ENCODE measurements around the gene CFAP299. TPM values are rescaled to one million over a fixed set of nuclear protein-coding genes. Genes with fewer than 3 reads are reported as not detected.

CFAP299 gene
- total RNA-seq, 1 experiment from 2014 or later = not detected

GRCh38 chr4:80876810-80877209 lies 541.3 kb downstream of the CFAP299 start:
- Histone ChIP-seq H4K20me1 (ENCODE audit: insufficient read depth, low read depth, low read length) (no peaks in the 10 kb centered on the region), H3K4me3 (ENCODE audit: low read length) (no peak overlapping the region), H3K9me2 (replicated peaks; ENCODE audit: insufficient read depth, low read length) (no peaks in the 10 kb centered on the region), H3K9me3 (ENCODE audit: low read length) (no peaks in the 10 kb centered on the region), H3K4me1 (ENCODE audit: low read length) (no peaks in the 10 kb centered on the region), H3K9ac (ENCODE audit: low read length) (no peak overlapping the region), H3K27me3 (ENCODE audit: low read length) (no peaks in the 10 kb centered on the region), H3K36me3 (ENCODE audit: insufficient read depth, low read length) (no peaks in the 10 kb centered on the region), H2AFZ (ENCODE audit: low read length) (no peak overlapping the region), H3K4me2 (ENCODE audit: low read depth, low read length, poor library complexity, severe bottlenecking) (no peak overlapping the region), H3K27ac (ENCODE audit: low read length) (no peak overlapping the region), H3K79me2 (ENCODE audit: low read length) (no peaks in the 10 kb centered on the region)
- DNase-seq = no peak

- no peaks in the 10 kb centered on the region for H3K36me3 ChIP-seq (ENCODE audit: insufficient read depth, low read length)
- H3K9me2 ChIP-seq (replicated peaks; ENCODE audit: insufficient read depth, low read length) = no peaks in the 10 kb centered on the region
- no peaks in the 10 kb centered on the region for H4K20me1 ChIP-seq (ENCODE audit: insufficient read depth, low read depth, low read length)
- H3K27ac ChIP-seq (ENCODE audit: low read length) = no peak overlapping the region
- no peaks in the 10 kb centered on the region for H3K9me3 ChIP-seq (ENCODE audit: low read length)
- H3K4me1 ChIP-seq (ENCODE audit: low read length) = no peaks in the 10 kb centered on the region
- no peak overlapping the region for H3K4me2 ChIP-seq (ENCODE audit: low read depth, low read length, poor library complexity, severe bottlenecking)
- H3K27me3 ChIP-seq (ENCODE audit: low read length) = no peaks in the 10 kb centered on the region
- no peak overlapping the region for H3K4me3 ChIP-seq (ENCODE audit: low read length)
- no peaks in the 10 kb centered on the region for H3K79me2 ChIP-seq (ENCODE audit: low read length)
- no peak overlapping the region for H2AFZ ChIP-seq (ENCODE audit: low read length)
- no peak for DNase-seq
- no peak overlapping the region for H3K9ac ChIP-seq (ENCODE audit: low read length)
Measured at GRCh38 chr4:80878218-80878617, 542.7 kb downstream of the CFAP299 start.

GRCh38 chr4:80897537-80898303 lies 562.2 kb downstream of the CFAP299 start:
- Histone ChIP-seq H4K20me1 (ENCODE audit: insufficient read depth, low read depth, low read length) (no peaks in the 10 kb centered on the region), H3K27me3 (ENCODE audit: low read length) (no peaks in the 10 kb centered on the region), H3K9me2 (replicated peaks; ENCODE audit: insufficient read depth, low read length) (no peaks in the 10 kb centered on the region), H2AFZ (ENCODE audit: low read length) (no peak overlapping the region), H3K36me3 (ENCODE audit: insufficient read depth, low read length) (no peaks in the 10 kb centered on the region), H3K9ac (ENCODE audit: low read length) (no peak overlapping the region), H3K4me3 (ENCODE audit: low read length) (no peak overlapping the region), H3K4me1 (ENCODE audit: low read length) (no peaks in the 10 kb centered on the region), H3K79me2 (ENCODE audit: low read length) (no peaks in the 10 kb centered on the region), H3K4me2 (ENCODE audit: low read depth, low read length, poor library complexity, severe bottlenecking) (no peak overlapping the region), H3K9me3 (ENCODE audit: low read length) (no peaks in the 10 kb centered on the region), H3K27ac (ENCODE audit: low read length) (no peak overlapping the region)
- DNase-seq = no peak

GRCh38 chr4:80900908-80901307 lies 565.4 kb downstream of the CFAP299 start:
- no peak overlapping the region for H2AFZ ChIP-seq (ENCODE audit: low read length)
- no peaks in the 10 kb centered on the region for H3K79me2 ChIP-seq (ENCODE audit: low read length)
- no peak overlapping the region for H3K27ac ChIP-seq (ENCODE audit: low read length)
- no peaks in the 10 kb centered on the region for H3K27me3 ChIP-seq (ENCODE audit: low read length)
- no peaks in the 10 kb centered on the region for H4K20me1 ChIP-seq (ENCODE audit: insufficient read depth, low read depth, low read length)
- DNase-seq = no peak
- no peak overlapping the region for H3K9ac ChIP-seq (ENCODE audit: low read length)
- H3K4me1 ChIP-seq (ENCODE audit: low read length) = no peaks in the 10 kb centered on the region
- no peaks in the 10 kb centered on the region for H3K9me3 ChIP-seq (ENCODE audit: low read length)
- no peak overlapping the region for H3K4me2 ChIP-seq (ENCODE audit: low read depth, low read length, poor library complexity, severe bottlenecking)
- no peaks in the 10 kb centered on the region for H3K9me2 ChIP-seq (replicated peaks; ENCODE audit: insufficient read depth, low read length)
- H3K4me3 ChIP-seq (ENCODE audit: low read length) = no peak overlapping the region
- no peaks in the 10 kb centered on the region for H3K36me3 ChIP-seq (ENCODE audit: insufficient read depth, low read length)

- Histone ChIP-seq H3K9me3 (ENCODE audit: low read length) (no peaks in the 10 kb centered on the region), H3K27ac (ENCODE audit: low read length) (no peak overlapping the region), H3K4me1 (ENCODE audit: low read length) (no peaks in the 10 kb centered on the region), H3K4me2 (ENCODE audit: low read depth, low read length, poor library complexity, severe bottlenecking) (no peak overlapping the region), H3K4me3 (ENCODE audit: low read length) (no peak overlapping the region), H3K9ac (ENCODE audit: low read length) (no peak overlapping the region), H2AFZ (ENCODE audit: low read length) (no peak overlapping the region), H3K36me3 (ENCODE audit: insufficient read depth, low read length) (no peaks in the 10 kb centered on the region), H3K79me2 (ENCODE audit: low read length) (no peaks in the 10 kb centered on the region), H3K9me2 (replicated peaks; ENCODE audit: insufficient read depth, low read length) (no peaks in the 10 kb centered on the region), H4K20me1 (ENCODE audit: insufficient read depth, low read depth, low read length) (no peaks in the 10 kb centered on the region), H3K27me3 (ENCODE audit: low read length) (no peaks in the 10 kb centered on the region)
- no peak for DNase-seq
Measured at GRCh38 chr4:80903020-80903419, 567.5 kb downstream of the CFAP299 start.

- Histone ChIP-seq H3K9me2 (replicated peaks; ENCODE audit: insufficient read depth, low read length) (no peaks in the 10 kb centered on the region), H3K27me3 (ENCODE audit: low read length) (no peaks in the 10 kb centered on the region), H3K4me2 (ENCODE audit: low read depth, low read length, poor library complexity, severe bottlenecking) (no peak overlapping the region), H3K79me2 (ENCODE audit: low read length) (no peaks in the 10 kb centered on the region), H3K9me3 (ENCODE audit: low read length) (no peaks in the 10 kb centered on the region), H3K4me3 (ENCODE audit: low read length) (no peak overlapping the region), H3K4me1 (ENCODE audit: low read length) (peaks cover 5% of the 10 kb centered on the region; the same call in 1 of the 2 replicates), H3K27ac (ENCODE audit: low read length) (no peak overlapping the region), H4K20me1 (ENCODE audit: insufficient read depth, low read depth, low read length) (no peaks in the 10 kb centered on the region), H2AFZ (ENCODE audit: low read length) (no peak overlapping the region), H3K9ac (ENCODE audit: low read length) (no peak overlapping the region), H3K36me3 (ENCODE audit: insufficient read depth, low read length) (no peaks in the 10 kb centered on the region)
- DNase-seq = no peak
Measured at GRCh38 chr4:80909938-80910337, 574.4 kb downstream of the CFAP299 start.

GRCh38 chr4:80911458-80911857 lies 575.9 kb downstream of the CFAP299 start:
- Histone ChIP-seq H3K4me1 (ENCODE audit: low read length) (peaks cover 5% of the 10 kb centered on the region; the same call in 1 of the 2 replicates), H3K27me3 (ENCODE audit: low read length) (no peaks in the 10 kb centered on the region)

GRCh38 chr4:80912350-80912749 lies 576.8 kb downstream of the CFAP299 start:
- Histone ChIP-seq H3K27ac (ENCODE audit: low read length) (no peak overlapping the region), H3K36me3 (ENCODE audit: insufficient read depth, low read length) (no peaks in the 10 kb centered on the region), H3K4me3 (ENCODE audit: low read length) (no peak overlapping the region), H3K79me2 (ENCODE audit: low read length) (no peaks in the 10 kb centered on the region), H3K27me3 (ENCODE audit: low read length) (no peaks in the 10 kb centered on the region), H3K4me1 (ENCODE audit: low read length) (peaks cover 5% of the 10 kb centered on the region; the same call in 1 of the 2 replicates), H4K20me1 (ENCODE audit: insufficient read depth, low read depth, low read length) (no peaks in the 10 kb centered on the region), H3K9ac (ENCODE audit: low read length) (no peak overlapping the region), H3K9me2 (replicated peaks; ENCODE audit: insufficient read depth, low read length) (no peaks in the 10 kb centered on the region), H3K4me2 (ENCODE audit: low read depth, low read length, poor library complexity, severe bottlenecking) (no peak overlapping the region), H2AFZ (ENCODE audit: low read length) (no peak overlapping the region), H3K9me3 (ENCODE audit: low read length) (no peaks in the 10 kb centered on the region)
- DNase-seq = no peak

More at GRCh38 chr4:80911458-80911857, 575.9 kb downstream of the CFAP299 start:
- no peak overlapping the region for H3K27ac ChIP-seq (ENCODE audit: low read length)
- DNase-seq = no peak
- no peaks in the 10 kb centered on the region for H3K79me2 ChIP-seq (ENCODE audit: low read length)
- H2AFZ ChIP-seq (ENCODE audit: low read length) = no peak overlapping the region
- no peaks in the 10 kb centered on the region for H4K20me1 ChIP-seq (ENCODE audit: insufficient read depth, low read depth, low read length)
- H3K36me3 ChIP-seq (ENCODE audit: insufficient read depth, low read length) = no peaks in the 10 kb centered on the region
- H3K9me2 ChIP-seq (replicated peaks; ENCODE audit: insufficient read depth, low read length) = no peaks in the 10 kb centered on the region
- no peak overlapping the region for H3K9ac ChIP-seq (ENCODE audit: low read length)
- no peaks in the 10 kb centered on the region for H3K9me3 ChIP-seq (ENCODE audit: low read length)
- H3K4me2 ChIP-seq (ENCODE audit: low read depth, low read length, poor library complexity, severe bottlenecking) = no peak overlapping the region
- H3K4me3 ChIP-seq (ENCODE audit: low read length) = no peak overlapping the region

Measured in Karpas-422 (cell line).